Putamen (tissue), 1 donor: Measurements from ENCODE around the gene CPNE4.

Experiments
- DNase-seq: peaks from one replicate; pipeline ENCODE4 v3.0.0-alpha.2; 2016; ENCODE audit warnings: low spot score

The CPNE4 gene

GRCh38 chr3:131880948-131881347 lies 153.9 kb downstream of the CPNE4 start:
- no peak for DNase-seq

GRCh38 chr3:131868203-131868602 lies 166.6 kb downstream of the CPNE4 start:
- no peak for DNase-seq

GRCh38 chr3:131856171-131856570 lies 178.6 kb downstream of the CPNE4 start:
- DNase-seq: no peak

- no peak for DNase-seq
Observed at GRCh38 chr3:131850223-131850622, 184.6 kb downstream of the CPNE4 start.

- no peak for DNase-seq
Observed at GRCh38 chr3:131849616-131850015, 185.2 kb downstream of the CPNE4 start.

GRCh38 chr3:131847966-131848510 lies 186.8 kb downstream of the CPNE4 start:
- DNase-seq: no peak

GRCh38 chr3:131846296-131846924 lies 188.4 kb downstream of the CPNE4 start:
- no peak for DNase-seq

- DNase-seq: no peak
Observed at GRCh38 chr3:131843174-131843573, 191.6 kb downstream of the CPNE4 start.

GRCh38 chr3:131840156-131840797 lies 194.5 kb downstream of the CPNE4 start:
- DNase-seq: no peak

- DNase-seq: no peak
Observed at GRCh38 chr3:131835906-131836305, 198.9 kb downstream of the CPNE4 start.

GRCh38 chr3:131831608-131832007 lies 203.2 kb downstream of the CPNE4 start:
- DNase-seq: no peak

GRCh38 chr3:131821191-131821762 lies 213.5 kb downstream of the CPNE4 start:
- no peak for DNase-seq

- no peak for DNase-seq
Observed at GRCh38 chr3:131819381-131820055, 215.3 kb downstream of the CPNE4 start.

GRCh38 chr3:131812433-131812832 lies 222.4 kb downstream of the CPNE4 start:
- no peak for DNase-seq

- no peak for DNase-seq
Observed at GRCh38 chr3:131811481-131811880, 223.3 kb downstream of the CPNE4 start.

- DNase-seq: no peak
Observed at GRCh38 chr3:131807822-131808221, 227.0 kb downstream of the CPNE4 start.

GRCh38 chr3:131806736-131807135 lies 228.1 kb downstream of the CPNE4 start:
- DNase-seq: no peak

- no peak for DNase-seq
Observed at GRCh38 chr3:131804565-131805133, 230.2 kb downstream of the CPNE4 start.

GRCh38 chr3:131803113-131803512 lies 231.7 kb downstream of the CPNE4 start:
- DNase-seq: no peak

- no peak for DNase-seq
Observed at GRCh38 chr3:131802029-131802428, 232.8 kb downstream of the CPNE4 start.

GRCh38 chr3:131801566-131801965 lies 233.2 kb downstream of the CPNE4 start:
- DNase-seq: no peak

GRCh38 chr3:131797776-131798175 lies 237.0 kb downstream of the CPNE4 start:
- DNase-seq: no peak
